ENCODE results near the gene ZNF670. TPM values are rescaled to one million over a fixed set of nuclear protein-coding genes. Genes with fewer than 3 reads are reported as not detected.

ZNF670 gene
- total RNA-seq, 1 donor from 2014 or later, result 38.4 TPM

GRCh38 chr1:247056071-247056470 lies 22.5 kb downstream of the ZNF670 start:
- Histone ChIP-seq H3K27me3 (no peaks in the 10 kb centered on the region), H3K9ac (no peak overlapping the region), H3K36me3 (peaks cover 22% of the 10 kb centered on the region), H3K27ac (no peak overlapping the region), H3K4me1 (no peaks in the 10 kb centered on the region), H4K20me1 (ENCODE audit: low read depth) (no peaks in the 10 kb centered on the region), H2AFZ (replicated peaks) (no peak overlapping the region), H3K4me3 (no peak overlapping the region), H3K4me2 (no peak overlapping the region), H3K79me2 (ENCODE audit: low read depth) (peaks cover 95% of the 10 kb centered on the region), H3F3A (ENCODE audit: low read depth) (no peaks in the 10 kb centered on the region), H3K9me3 (ENCODE audit: low read depth) (peaks cover 53% of the 10 kb centered on the region)
- no peaks in the 10 kb centered on the region for H3K4me1 Mint-ChIP-seq
- no peak for DNase-seq (ENCODE audit: low spot score)
- no peaks in the 10 kb centered on the region for H3K27me3 Mint-ChIP-seq (ENCODE audit: insufficient read depth, low read depth)
- H3K36me3 Mint-ChIP-seq, result peaks cover 49% of the 10 kb centered on the region
- H3K27ac Mint-ChIP-seq, result no peak overlapping the region
- peaks cover 91% of the 10 kb centered on the region for H3K9me3 Mint-ChIP-seq
- H3K4me3 Mint-ChIP-seq, result no peak overlapping the region
- no peak for TF ChIP-seq EZH2phosphoT487 (IDR thresholded peaks at IDR 0.05)
- no peak for TF ChIP-seq EZH2 (IDR thresholded peaks at IDR 0.05)
- no peak for TF ChIP-seq CTCF (IDR thresholded peaks at IDR 0.05)

- peaks cover 49% of the 10 kb centered on the region for H3K36me3 Mint-ChIP-seq
- TF ChIP-seq EZH2 (IDR thresholded peaks at IDR 0.05) (no peak), EZH2phosphoT487 (IDR thresholded peaks at IDR 0.05) (no peak), CTCF (IDR thresholded peaks at IDR 0.05) (no peak)
- H3K27me3 Mint-ChIP-seq (ENCODE audit: insufficient read depth, low read depth), result no peaks in the 10 kb centered on the region
- H3F3A ChIP-seq (ENCODE audit: low read depth), result no peaks in the 10 kb centered on the region
- no peak overlapping the region for H3K27ac Mint-ChIP-seq
- H3K79me2 ChIP-seq (ENCODE audit: low read depth), result peaks cover 92% of the 10 kb centered on the region
- no peak overlapping the region for H3K4me2 ChIP-seq
- H3K4me1 Mint-ChIP-seq, result no peaks in the 10 kb centered on the region
- H3K4me1 ChIP-seq, result no peaks in the 10 kb centered on the region
- H3K9me3 Mint-ChIP-seq, result peaks cover 91% of the 10 kb centered on the region
- peaks cover 19% of the 10 kb centered on the region for H3K36me3 ChIP-seq
- DNase-seq (ENCODE audit: low spot score), result no peak
- H3K27me3 ChIP-seq, result no peaks in the 10 kb centered on the region
- peaks cover 59% of the 10 kb centered on the region for H3K9me3 ChIP-seq (ENCODE audit: low read depth)
- no peak overlapping the region for H3K4me3 Mint-ChIP-seq
- H3K9ac ChIP-seq, result no peak overlapping the region
- no peak overlapping the region for H2AFZ ChIP-seq (replicated peaks)
- H3K4me3 ChIP-seq, result no peak overlapping the region
- no peaks in the 10 kb centered on the region for H4K20me1 ChIP-seq (ENCODE audit: low read depth)
- H3K27ac ChIP-seq, result no peak overlapping the region
Observed at GRCh38 chr1:247054992-247055415, 23.6 kb downstream of the ZNF670 start.

- Mint-ChIP-seq H3K27ac (no peak overlapping the region), H3K4me1 (no peaks in the 10 kb centered on the region), H3K36me3 (peaks cover 47% of the 10 kb centered on the region), H3K4me3 (no peak overlapping the region), H3K9me3 (peaks cover 92% of the 10 kb centered on the region), H3K27me3 (ENCODE audit: insufficient read depth, low read depth) (no peaks in the 10 kb centered on the region)
- Histone ChIP-seq H3K4me2 (no peak overlapping the region), H3K27me3 (no peaks in the 10 kb centered on the region), H3K4me3 (no peak overlapping the region), H3K9me3 (ENCODE audit: low read depth) (peaks cover 60% of the 10 kb centered on the region), H3K9ac (no peak overlapping the region), H2AFZ (replicated peaks) (no peak overlapping the region), H3K36me3 (peaks cover 11% of the 10 kb centered on the region), H3K27ac (no peak overlapping the region), H4K20me1 (ENCODE audit: low read depth) (no peaks in the 10 kb centered on the region), H3F3A (ENCODE audit: low read depth) (no peaks in the 10 kb centered on the region), H3K4me1 (no peaks in the 10 kb centered on the region), H3K79me2 (ENCODE audit: low read depth) (peaks cover 78% of the 10 kb centered on the region)
- no peak for TF ChIP-seq CTCF (IDR thresholded peaks at IDR 0.05)
- no peak for TF ChIP-seq EZH2phosphoT487 (IDR thresholded peaks at IDR 0.05)
- no peak for TF ChIP-seq EZH2 (IDR thresholded peaks at IDR 0.05)
- no peak for DNase-seq (ENCODE audit: low spot score)
Observed at GRCh38 chr1:247047702-247048101, 30.9 kb downstream of the ZNF670 start.
